ENCODE results near the gene ULBP2. TPM values are rescaled to one million over a fixed set of nuclear protein-coding genes. Genes with fewer than 3 reads are reported as not detected.
"Not testable (repeated sequence)": the region's sequence is repeated elsewhere in the genome, so short reads cannot be mapped to it uniquely, and the experiment has no call there.

The ULBP2 gene
- total RNA-seq, 1 donor from 2014 or later = not detected

GRCh38 chr6:149955654-149956317 is 14.0 kb downstream of the ULBP2 start:
- H3K4me3 Mint-ChIP-seq; H3K9me3 Mint-ChIP-seq; H3K36me3 Mint-ChIP-seq; H3K4me1 Mint-ChIP-seq (ENCODE audit: unreplicated experiment); H3K27ac Mint-ChIP-seq: not testable (repeated sequence)
- H3K27me3 Mint-ChIP-seq = peaks cover 88% of the 10 kb centered on the region
- peak; percentile 45 for DNase-seq (ENCODE audit: extremely low spot score, unreplicated experiment)

GRCh38 chr6:149958124-149958523 is 16.3 kb downstream of the ULBP2 start:
- not testable (repeated sequence) for H3K4me1 Mint-ChIP-seq (ENCODE audit: unreplicated experiment); H3K36me3 Mint-ChIP-seq; H3K4me3 Mint-ChIP-seq; H3K9me3 Mint-ChIP-seq; DNase-seq (ENCODE audit: extremely low spot score, unreplicated experiment); H3K27ac Mint-ChIP-seq
- peaks cover 88% of the 10 kb centered on the region for H3K27me3 Mint-ChIP-seq

GRCh38 chr6:149959806-149960205 is 18.0 kb downstream of the ULBP2 start:
- DNase-seq (ENCODE audit: extremely low spot score, unreplicated experiment); H3K9me3 Mint-ChIP-seq; H3K36me3 Mint-ChIP-seq; H3K27ac Mint-ChIP-seq; H3K4me1 Mint-ChIP-seq (ENCODE audit: unreplicated experiment); H3K4me3 Mint-ChIP-seq: not testable (repeated sequence)
- H3K27me3 Mint-ChIP-seq = peaks cover 96% of the 10 kb centered on the region

GRCh38 chr6:149960488-149960887 is 18.7 kb downstream of the ULBP2 start:
- Mint-ChIP-seq H3K4me3 (no peak overlapping the region), H3K4me1 (ENCODE audit: unreplicated experiment) (peaks cover 14% of the 10 kb centered on the region), H3K27ac (no peak overlapping the region), H3K36me3 (no peaks in the 10 kb centered on the region), H3K27me3 (peaks cover 96% of the 10 kb centered on the region), H3K9me3 (no peaks in the 10 kb centered on the region)
- no peak for DNase-seq (ENCODE audit: extremely low spot score, unreplicated experiment)
- TF ChIP-seq CTCF (conservative IDR thresholded peaks at IDR 0.05) = no peak

GRCh38 chr6:149961728-149962425 is 20.1 kb downstream of the ULBP2 start:
- H3K27ac Mint-ChIP-seq = no peak overlapping the region
- DNase-seq (ENCODE audit: extremely low spot score, unreplicated experiment) = peak; percentile 24
- no peaks in the 10 kb centered on the region for H3K9me3 Mint-ChIP-seq
- peak; percentile 50 for TF ChIP-seq CTCF (conservative IDR thresholded peaks at IDR 0.05)
- H3K4me1 Mint-ChIP-seq (ENCODE audit: unreplicated experiment) = peaks cover 16% of the 10 kb centered on the region
- H3K36me3 Mint-ChIP-seq = no peaks in the 10 kb centered on the region
- H3K27me3 Mint-ChIP-seq = peaks cover 97% of the 10 kb centered on the region
- no peak overlapping the region for H3K4me3 Mint-ChIP-seq

GRCh38 chr6:149962461-149963211 is 20.8 kb downstream of the ULBP2 start:
- Mint-ChIP-seq H3K36me3 (no peaks in the 10 kb centered on the region), H3K27ac (peak overlapping the region; percentile 98), H3K4me3 (peak overlapping the region; percentile 95), H3K27me3 (peaks cover 97% of the 10 kb centered on the region), H3K4me1 (ENCODE audit: unreplicated experiment) (peaks cover 16% of the 10 kb centered on the region), H3K9me3 (no peaks in the 10 kb centered on the region)
- peak; percentile 57 for DNase-seq (ENCODE audit: extremely low spot score, unreplicated experiment)
- TF ChIP-seq CTCF (conservative IDR thresholded peaks at IDR 0.05) = no peak

GRCh38 chr6:149963212-149963461 is 21.3 kb downstream of the ULBP2 start:
- Mint-ChIP-seq H3K4me3 (peak overlapping the region; percentile 95), H3K27ac (peak overlapping the region; percentile 98), H3K4me1 (ENCODE audit: unreplicated experiment) (peaks cover 16% of the 10 kb centered on the region), H3K9me3 (no peaks in the 10 kb centered on the region), H3K36me3 (no peaks in the 10 kb centered on the region), H3K27me3 (peaks cover 97% of the 10 kb centered on the region)
- DNase-seq (ENCODE audit: extremely low spot score, unreplicated experiment) = peak; percentile 57
- no peak for TF ChIP-seq CTCF (conservative IDR thresholded peaks at IDR 0.05)

Data from type B pancreatic cell (in vitro differentiated cells).